Effector memory CD8-positive, alpha-beta T cell (primary cell): Measurements from ENCODE around the gene ABO.
"Not testable (repeated sequence)": the region's sequence is repeated elsewhere in the genome, so short reads cannot be mapped to it uniquely, and the experiment has no call there.

Experiments
- ATAC-seq: fragments of 150-1000 bp; cut with Tn5 transposase; replicated peaks from 2 replicates; pipeline ENCODE4 v1.10.0; 2021; ENCODE audit warnings: mild to moderate bottlenecking, moderate library complexity
- DNase-seq, 3 experiments: peaks; one replicate each; pipeline ENCODE4 v3.0.0; 2021
- H3K27ac Mint-ChIP-seq, 2 donors: one replicate each; pipeline ENCODE4 v1.8.0; 2022; ENCODE audit warnings: mild to moderate bottlenecking in 2 of 2, mixed read lengths in 2 of 2, moderate library complexity in 2 of 2
- H3K27me3 Mint-ChIP-seq, 2 donors: one replicate each; pipeline ENCODE4 v1.8.0; 2022; ENCODE audit warnings: mixed read lengths in 2 of 2
- H3K36me3 Mint-ChIP-seq: one replicate; pipeline ENCODE4 v1.8.0; 2022; ENCODE audit warnings: mild to moderate bottlenecking, moderate library complexity, mixed read lengths; ENCODE audit not compliant: insufficient read depth
- H3K4me1 Mint-ChIP-seq, 2 donors: one replicate each; pipeline ENCODE4 v1.8.0; 2022; ENCODE audit warnings: low read depth in 2 of 2, mixed read lengths in 2 of 2
- H3K4me3 Mint-ChIP-seq, 2 donors: one replicate each; pipeline ENCODE4 v1.8.0; 2022; ENCODE audit warnings: mild to moderate bottlenecking in 2 of 2, mixed read lengths in 2 of 2, moderate library complexity in 2 of 2
- H3K9me3 Mint-ChIP-seq, 2 donors: one replicate each; pipeline ENCODE4 v1.8.0; 2022; ENCODE audit warnings: mixed read lengths in 2 of 2
- total RNA-seq, 9 experiments: gene quantifications; one replicate each; lab custom pipeline; 2026; lab: John Stamatoyannopoulos, UW

ABO gene
- 0 to 0.19 (median 0) reads per million in 9 experiments for total RNA-seq

- Mint-ChIP-seq H3K27ac (no peak within 1 kb of the TSS), H3K4me3 (no peak within 1 kb of the TSS), H3K36me3 (no peaks in the 10 kb centered on the region), H3K4me1 (no peaks in the 10 kb centered on the region), H3K9me3 (no peaks in the 10 kb centered on the region), H3K27me3 (peaks cover 61 to 68% of the 10 kb centered on the region in 2 donors)
- DNase-seq, result no peak
- no peak for ATAC-seq
Measured at GRCh38 chr9:133275105-133276000, at the start of gene ABO. ABO (minus strand) TSS chr9:133275201.

- peak overlapping the region in 1 of 2 donors; percentile 41 for H3K27ac Mint-ChIP-seq
- H3K27me3 Mint-ChIP-seq, result peaks cover 0 to 5% of the 10 kb centered on the region in 2 donors
- H3K4me3 Mint-ChIP-seq, result no peak overlapping the region
- no peaks in the 10 kb centered on the region for H3K9me3 Mint-ChIP-seq
- peaks cover 6% of the 10 kb centered on the region in 2 donors for H3K4me1 Mint-ChIP-seq
- peaks cover 13% of the 10 kb centered on the region for H3K36me3 Mint-ChIP-seq
- ATAC-seq (no peak), DNase-seq (no peak)
Measured at GRCh38 chr9:133323991-133324703, 49.1 kb upstream of the ABO start.

GRCh38 chr9:133323211-133323610, 48.2 kb upstream of the ABO start:
- peaks cover under 1 to 5% of the 10 kb centered on the region in 2 donors for H3K27me3 Mint-ChIP-seq
- H3K4me1 Mint-ChIP-seq, result peaks cover 0 to 4% of the 10 kb centered on the region in 2 donors
- H3K36me3 Mint-ChIP-seq, result peaks cover 4% of the 10 kb centered on the region
- ATAC-seq (no peak), DNase-seq (no peak)
- no peaks in the 10 kb centered on the region for H3K9me3 Mint-ChIP-seq
- H3K4me3 Mint-ChIP-seq, result no peak overlapping the region
- H3K27ac Mint-ChIP-seq, result no peak overlapping the region

GRCh38 chr9:133322701-133323100, 47.7 kb upstream of the ABO start:
- H3K36me3 Mint-ChIP-seq, result peaks cover 3% of the 10 kb centered on the region
- H3K4me3 Mint-ChIP-seq, result no peak overlapping the region
- no peak overlapping the region for H3K27ac Mint-ChIP-seq
- H3K4me1 Mint-ChIP-seq, result peaks cover 0 to 4% of the 10 kb centered on the region in 2 donors
- DNase-seq (no peak), ATAC-seq (no peak)
- no peaks in the 10 kb centered on the region for H3K9me3 Mint-ChIP-seq
- peaks cover 5% of the 10 kb centered on the region in 2 donors for H3K27me3 Mint-ChIP-seq

- Mint-ChIP-seq H3K36me3 (peaks cover 3% of the 10 kb centered on the region), H3K4me3 (no peak overlapping the region), H3K9me3 (no peaks in the 10 kb centered on the region), H3K27ac (no peak overlapping the region), H3K27me3 (peaks cover 5 to 14% of the 10 kb centered on the region in 2 donors), H3K4me1 (peaks cover 0 to 4% of the 10 kb centered on the region in 2 donors)
- ATAC-seq, result no peak
- DNase-seq, result no peak
Measured at GRCh38 chr9:133321411-133321935, 46.5 kb upstream of the ABO start.

- ATAC-seq (no peak), DNase-seq (no peak)
- Mint-ChIP-seq H3K27ac (no peak overlapping the region), H3K27me3 (peaks cover 5 to 14% of the 10 kb centered on the region in 2 donors), H3K4me3 (no peak overlapping the region), H3K9me3 (no peaks in the 10 kb centered on the region), H3K4me1 (peaks cover 0 to 4% of the 10 kb centered on the region in 2 donors), H3K36me3 (peaks cover 3% of the 10 kb centered on the region)
Measured at GRCh38 chr9:133320421-133320881, 45.5 kb upstream of the ABO start.

- H3K4me3 Mint-ChIP-seq, H3K27ac Mint-ChIP-seq, H3K36me3 Mint-ChIP-seq, DNase-seq, ATAC-seq, H3K9me3 Mint-ChIP-seq, H3K4me1 Mint-ChIP-seq: not testable (repeated sequence)
- H3K27me3 Mint-ChIP-seq, result peaks cover 5 to 14% of the 10 kb centered on the region in 2 donors
Measured at GRCh38 chr9:133317551-133317950, 42.5 kb upstream of the ABO start.

- no peak for DNase-seq
- no peak for ATAC-seq
- peaks cover 0 to 14% of the 10 kb centered on the region in 2 donors for H3K27me3 Mint-ChIP-seq
- no peak overlapping the region for H3K4me3 Mint-ChIP-seq
- H3K4me1 Mint-ChIP-seq, result no peaks in the 10 kb centered on the region
- no peak overlapping the region for H3K27ac Mint-ChIP-seq
- H3K36me3 Mint-ChIP-seq, result peaks cover 3% of the 10 kb centered on the region
- no peaks in the 10 kb centered on the region for H3K9me3 Mint-ChIP-seq
Measured at GRCh38 chr9:133315997-133316396, 41.0 kb upstream of the ABO start.

GRCh38 chr9:133309608-133310007, 34.6 kb upstream of the ABO start:
- H3K9me3 Mint-ChIP-seq, result no peaks in the 10 kb centered on the region
- H3K4me1 Mint-ChIP-seq, result no peaks in the 10 kb centered on the region
- ATAC-seq, result no peak
- peaks cover 33 to 48% of the 10 kb centered on the region in 2 donors for H3K27me3 Mint-ChIP-seq
- no peak overlapping the region for H3K27ac Mint-ChIP-seq
- H3K36me3 Mint-ChIP-seq, result peaks cover 4% of the 10 kb centered on the region
- H3K4me3 Mint-ChIP-seq, result no peak overlapping the region
- DNase-seq, result no peak

GRCh38 chr9:133307301-133307700, 32.3 kb upstream of the ABO start:
- peaks cover 33 to 50% of the 10 kb centered on the region in 2 donors for H3K27me3 Mint-ChIP-seq
- H3K36me3 Mint-ChIP-seq, result peaks cover 5% of the 10 kb centered on the region
- no peaks in the 10 kb centered on the region for H3K9me3 Mint-ChIP-seq
- no peak for ATAC-seq
- H3K4me1 Mint-ChIP-seq, result no peaks in the 10 kb centered on the region
- DNase-seq, result no peak
- no peak overlapping the region for H3K4me3 Mint-ChIP-seq
- H3K27ac Mint-ChIP-seq, result no peak overlapping the region

GRCh38 chr9:133306242-133307204, 31.5 kb upstream of the ABO start:
- peaks cover 33 to 57% of the 10 kb centered on the region in 2 donors for H3K27me3 Mint-ChIP-seq
- DNase-seq (no peak), ATAC-seq (no peak)
- H3K9me3 Mint-ChIP-seq, result no peaks in the 10 kb centered on the region
- H3K4me1 Mint-ChIP-seq, result no peaks in the 10 kb centered on the region
- H3K36me3 Mint-ChIP-seq, result peaks cover 5% of the 10 kb centered on the region
- no peak overlapping the region for H3K27ac Mint-ChIP-seq
- H3K4me3 Mint-ChIP-seq, result no peak overlapping the region

GRCh38 chr9:133305731-133306130, 30.7 kb upstream of the ABO start:
- no peaks in the 10 kb centered on the region for H3K9me3 Mint-ChIP-seq
- no peak overlapping the region for H3K4me3 Mint-ChIP-seq
- no peak overlapping the region for H3K27ac Mint-ChIP-seq
- H3K4me1 Mint-ChIP-seq, result no peaks in the 10 kb centered on the region
- peaks cover 33 to 57% of the 10 kb centered on the region in 2 donors for H3K27me3 Mint-ChIP-seq
- DNase-seq (no peak), ATAC-seq (no peak)
- peaks cover 5% of the 10 kb centered on the region for H3K36me3 Mint-ChIP-seq
